ENCODE results near the gene TM4SF4.

Gene TM4SF4

GRCh38 chr3:149430216-149430615 is 44.3 kb upstream of the TM4SF4 start:
- H4K20me1 ChIP-seq (ENCODE audit: insufficient read depth, low read length): no peaks in the 10 kb centered on the region
- TF ChIP-seq, protein P1, sequence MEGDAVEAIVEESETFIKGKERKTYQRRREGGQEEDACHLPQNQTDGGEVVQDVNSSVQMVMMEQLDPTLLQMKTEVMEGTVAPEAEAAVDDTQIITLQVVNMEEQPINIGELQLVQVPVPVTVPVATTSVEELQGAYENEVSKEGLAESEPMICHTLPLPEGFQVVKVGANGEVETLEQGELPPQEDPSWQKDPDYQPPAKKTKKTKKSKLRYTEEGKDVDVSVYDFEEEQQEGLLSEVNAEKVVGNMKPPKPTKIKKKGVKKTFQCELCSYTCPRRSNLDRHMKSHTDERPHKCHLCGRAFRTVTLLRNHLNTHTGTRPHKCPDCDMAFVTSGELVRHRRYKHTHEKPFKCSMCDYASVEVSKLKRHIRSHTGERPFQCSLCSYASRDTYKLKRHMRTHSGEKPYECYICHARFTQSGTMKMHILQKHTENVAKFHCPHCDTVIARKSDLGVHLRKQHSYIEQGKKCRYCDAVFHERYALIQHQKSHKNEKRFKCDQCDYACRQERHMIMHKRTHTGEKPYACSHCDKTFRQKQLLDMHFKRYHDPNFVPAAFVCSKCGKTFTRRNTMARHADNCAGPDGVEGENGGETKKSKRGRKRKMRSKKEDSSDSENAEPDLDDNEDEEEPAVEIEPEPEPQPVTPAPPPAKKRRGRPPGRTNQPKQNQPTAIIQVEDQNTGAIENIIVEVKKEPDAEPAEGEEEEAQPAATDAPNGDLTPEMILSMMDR (IDR thresholded peaks at IDR 0.05; ENCODE audit: low read depth, low read length): no peak
- TF ChIP-seq EZH2phosphoT487 (IDR thresholded peaks at IDR 0.05; ENCODE audit: low read depth): no peak
- H3K4me1 ChIP-seq (ENCODE audit: low read length): no peaks in the 10 kb centered on the region
- no peak overlapping the region for H3K9ac ChIP-seq (ENCODE audit: low read length)
- H3K4me2 ChIP-seq (ENCODE audit: low read length): no peak overlapping the region
- H3K4me3 ChIP-seq (ENCODE audit: low read length): no peak overlapping the region
- no peaks in the 10 kb centered on the region for H3K36me3 ChIP-seq (replicated peaks; ENCODE audit: low read depth, low read length)
- no peaks in the 10 kb centered on the region for H3K79me2 ChIP-seq (ENCODE audit: low read length)
- H3K27ac ChIP-seq (ENCODE audit: low read length): no peak overlapping the region
- no peaks in the 10 kb centered on the region for H3K9me3 ChIP-seq (ENCODE audit: insufficient read depth, low read length)
- no peak overlapping the region for H2AFZ ChIP-seq (ENCODE audit: low read depth, low read length)
- H3K27me3 ChIP-seq (ENCODE audit: low read depth, low read length): peaks cover 8% of the 10 kb centered on the region; the same call in 1 of the 2 replicates

GRCh38 chr3:149432149-149432548 is 42.3 kb upstream of the TM4SF4 start:
- Histone ChIP-seq H2AFZ (ENCODE audit: low read depth, low read length) (peak overlapping the region; percentile 4; the same call in 1 of the 2 replicates), H3K27me3 (ENCODE audit: low read depth, low read length) (peaks cover 12% of the 10 kb centered on the region; the same call in 1 of the 2 replicates), H3K9ac (ENCODE audit: low read length) (no peak overlapping the region), H3K4me1 (ENCODE audit: low read length) (no peaks in the 10 kb centered on the region), H3K79me2 (ENCODE audit: low read length) (no peaks in the 10 kb centered on the region), H3K9me3 (ENCODE audit: insufficient read depth, low read length) (no peaks in the 10 kb centered on the region), H3K4me2 (ENCODE audit: low read length) (0 out of 2 replicates have a peak overlapping the region, but pooled peaks have one; percentile 4), H4K20me1 (ENCODE audit: insufficient read depth, low read length) (no peaks in the 10 kb centered on the region), H3K27ac (ENCODE audit: low read length) (no peak overlapping the region), H3K4me3 (ENCODE audit: low read length) (no peak overlapping the region), H3K36me3 (replicated peaks; ENCODE audit: low read depth, low read length) (no peaks in the 10 kb centered on the region)
- TF ChIP-seq, protein P1 (IDR thresholded peaks at IDR 0.05; ENCODE audit: low read depth, low read length): no peak
- TF ChIP-seq EZH2phosphoT487 (IDR thresholded peaks at IDR 0.05; ENCODE audit: low read depth): no peak

DNA sequence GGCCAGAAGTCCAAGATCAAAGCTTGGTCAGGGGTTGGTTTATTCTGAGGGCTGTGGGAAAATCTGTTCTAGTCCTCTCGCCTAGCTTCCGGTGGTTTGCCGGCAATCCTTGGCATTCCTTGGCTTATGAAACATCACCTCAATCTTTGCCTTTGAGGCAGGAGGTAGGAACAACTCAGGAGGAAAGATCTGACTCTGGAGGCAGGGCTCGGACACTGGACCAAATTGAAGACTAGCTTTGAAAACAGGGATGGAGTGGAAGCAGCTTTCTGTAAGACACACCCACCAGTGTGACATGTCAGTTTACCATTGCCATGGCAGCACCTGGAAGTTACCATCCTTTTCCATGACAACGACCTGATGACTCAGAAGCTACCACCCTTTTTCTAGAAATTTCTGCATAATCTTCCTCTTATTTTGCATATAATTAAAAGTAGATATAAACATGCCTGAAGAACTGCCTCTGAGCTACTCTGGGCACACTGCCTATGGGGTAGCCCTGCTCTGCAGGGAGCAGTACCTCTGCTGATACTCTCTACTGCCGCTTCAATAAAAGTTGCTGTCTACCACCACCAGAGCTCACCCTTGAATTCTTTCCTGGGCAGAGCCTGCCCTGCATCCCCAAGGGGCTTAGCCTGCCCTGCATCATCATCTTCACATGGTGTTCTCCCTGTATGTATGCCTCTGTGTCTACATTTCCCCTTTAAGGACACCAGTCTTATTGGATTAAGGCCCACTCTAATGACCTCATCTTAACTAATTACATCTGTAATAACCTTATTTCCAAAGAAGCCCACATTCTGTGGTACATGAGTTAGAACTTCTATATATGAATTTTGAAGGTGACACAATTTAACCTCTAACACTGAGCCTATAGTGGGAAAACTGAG is 38.3 kb upstream of the TM4SF4 start:
- Histone ChIP-seq H3K27me3 (ENCODE audit: low read depth, low read length) (peaks cover 12% of the 10 kb centered on the region; the same call in 1 of the 2 replicates), H3K4me2 (ENCODE audit: low read length) (no peak overlapping the region), H4K20me1 (ENCODE audit: insufficient read depth, low read length) (no peaks in the 10 kb centered on the region), H2AFZ (ENCODE audit: low read depth, low read length) (no peak overlapping the region), H3K79me2 (ENCODE audit: low read length) (no peaks in the 10 kb centered on the region), H3K9me3 (ENCODE audit: insufficient read depth, low read length) (no peaks in the 10 kb centered on the region), H3K4me3 (ENCODE audit: low read length) (no peak overlapping the region), H3K36me3 (replicated peaks; ENCODE audit: low read depth, low read length) (no peaks in the 10 kb centered on the region), H3K9ac (ENCODE audit: low read length) (no peak overlapping the region), H3K4me1 (ENCODE audit: low read length) (no peaks in the 10 kb centered on the region), H3K27ac (ENCODE audit: low read length) (no peak overlapping the region)
- no peak for TF ChIP-seq EZH2phosphoT487 (IDR thresholded peaks at IDR 0.05; ENCODE audit: low read depth)
- TF ChIP-seq, protein P1 (IDR thresholded peaks at IDR 0.05; ENCODE audit: low read depth, low read length): no peak

DNA sequence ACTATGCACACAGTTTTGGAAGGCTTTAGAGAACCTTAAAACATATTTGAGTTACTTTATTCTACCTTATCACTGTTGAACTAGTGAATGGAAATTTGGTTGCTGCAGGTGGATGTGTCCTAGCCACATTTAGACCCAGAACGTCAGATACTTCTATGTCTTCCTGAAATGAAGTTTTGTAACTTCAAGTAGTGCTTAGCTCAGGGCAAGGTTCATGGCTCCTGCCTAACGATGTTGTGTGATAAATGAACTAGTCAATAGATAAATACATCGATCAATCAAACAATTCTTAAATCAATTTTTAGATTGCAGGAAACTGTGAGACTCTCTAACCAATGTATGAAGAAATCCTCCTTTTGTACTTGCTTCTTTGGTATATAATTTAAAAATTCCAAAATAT is 37.2 kb upstream of the TM4SF4 start:
- no peak overlapping the region for H3K9ac ChIP-seq (ENCODE audit: low read length)
- H3K4me1 ChIP-seq (ENCODE audit: low read length): peaks cover under 1% of the 10 kb centered on the region; the same call in 1 of the 2 replicates
- no peaks in the 10 kb centered on the region for H3K36me3 ChIP-seq (replicated peaks; ENCODE audit: low read depth, low read length)
- H4K20me1 ChIP-seq (ENCODE audit: insufficient read depth, low read length): no peaks in the 10 kb centered on the region
- TF ChIP-seq, protein P1 (IDR thresholded peaks at IDR 0.05; ENCODE audit: low read depth, low read length): no peak
- TF ChIP-seq EZH2phosphoT487 (IDR thresholded peaks at IDR 0.05; ENCODE audit: low read depth): no peak
- H3K27me3 ChIP-seq (ENCODE audit: low read depth, low read length): peaks cover 12% of the 10 kb centered on the region; the same call in 1 of the 2 replicates
- no peak overlapping the region for H2AFZ ChIP-seq (ENCODE audit: low read depth, low read length)
- H3K27ac ChIP-seq (ENCODE audit: low read length): no peak overlapping the region
- no peak overlapping the region for H3K4me3 ChIP-seq (ENCODE audit: low read length)
- no peaks in the 10 kb centered on the region for H3K9me3 ChIP-seq (ENCODE audit: insufficient read depth, low read length)
- no peaks in the 10 kb centered on the region for H3K79me2 ChIP-seq (ENCODE audit: low read length)
- H3K4me2 ChIP-seq (ENCODE audit: low read length): no peak overlapping the region
